ENCODE results near the gene TRRAP.
A peak's percentile ranks its signal among the peaks of the same experiment; 100 is the strongest.
"Not testable (repeated sequence)": the region's sequence is repeated elsewhere in the genome, so short reads cannot be mapped to it uniquely, and the experiment has no call there.

TRRAP gene

GRCh38 chr7:98878365-98879197, at the start of gene TRRAP:
TSS of gene TRRAP (plus strand) at chr7:98878532. CDS start at chr7:98881151, 2,619 bp downstream.
- peak; percentile 75 to 80 for DNase-seq

- DNase-seq, result no peak
Observed at GRCh38 chr7:98830972-98831548, 47.3 kb upstream of the TRRAP start.

- DNase-seq, result peak; percentile 58 to 62
Observed at GRCh38 chr7:98831641-98832221, 46.6 kb upstream of the TRRAP start.

- no peak for DNase-seq
Observed at GRCh38 chr7:98833022-98833421, 45.3 kb upstream of the TRRAP start.

- DNase-seq, result no peak
Observed at GRCh38 chr7:98834949-98835348, 43.4 kb upstream of the TRRAP start.

- DNase-seq, result peak; percentile 41 to 45
Observed at GRCh38 chr7:98836811-98837629, 41.3 kb upstream of the TRRAP start.

GRCh38 chr7:98837630-98837972, 40.7 kb upstream of the TRRAP start:
- DNase-seq, result no peak

GRCh38 chr7:98840096-98840495, 38.2 kb upstream of the TRRAP start:
- no peak for DNase-seq

- DNase-seq, result no peak
Observed at GRCh38 chr7:98840722-98841121, 37.6 kb upstream of the TRRAP start.

- DNase-seq, result peak; percentile 77 to 80
Observed at GRCh38 chr7:98841179-98841997, 36.9 kb upstream of the TRRAP start.

- DNase-seq, result not testable (repeated sequence)
Observed at GRCh38 chr7:98842552-98842951, 35.8 kb upstream of the TRRAP start.

- DNase-seq, result no peak
Observed at GRCh38 chr7:98848918-98849317, 29.4 kb upstream of the TRRAP start.

GRCh38 chr7:98852826-98853225, 25.5 kb upstream of the TRRAP start:
- no peak for DNase-seq

- no peak for DNase-seq
Observed at GRCh38 chr7:98855610-98856422, 22.5 kb upstream of the TRRAP start.

GRCh38 chr7:98860071-98860470, 18.3 kb upstream of the TRRAP start:
- DNase-seq, result no peak

GRCh38 chr7:98862203-98862602, 16.1 kb upstream of the TRRAP start:
- DNase-seq, result no peak

- no peak for DNase-seq
Observed at GRCh38 chr7:98862716-98863420, 15.5 kb upstream of the TRRAP start.

GRCh38 chr7:98863601-98864000, 14.7 kb upstream of the TRRAP start:
- no peak for DNase-seq

- DNase-seq, result no peak
Observed at GRCh38 chr7:98864731-98865453, 13.4 kb upstream of the TRRAP start.

- no peak for DNase-seq
Observed at GRCh38 chr7:98866351-98866750, 12.0 kb upstream of the TRRAP start.
